ENCODE data around the gene SLC38A3.

SLC38A3 gene

DNA sequence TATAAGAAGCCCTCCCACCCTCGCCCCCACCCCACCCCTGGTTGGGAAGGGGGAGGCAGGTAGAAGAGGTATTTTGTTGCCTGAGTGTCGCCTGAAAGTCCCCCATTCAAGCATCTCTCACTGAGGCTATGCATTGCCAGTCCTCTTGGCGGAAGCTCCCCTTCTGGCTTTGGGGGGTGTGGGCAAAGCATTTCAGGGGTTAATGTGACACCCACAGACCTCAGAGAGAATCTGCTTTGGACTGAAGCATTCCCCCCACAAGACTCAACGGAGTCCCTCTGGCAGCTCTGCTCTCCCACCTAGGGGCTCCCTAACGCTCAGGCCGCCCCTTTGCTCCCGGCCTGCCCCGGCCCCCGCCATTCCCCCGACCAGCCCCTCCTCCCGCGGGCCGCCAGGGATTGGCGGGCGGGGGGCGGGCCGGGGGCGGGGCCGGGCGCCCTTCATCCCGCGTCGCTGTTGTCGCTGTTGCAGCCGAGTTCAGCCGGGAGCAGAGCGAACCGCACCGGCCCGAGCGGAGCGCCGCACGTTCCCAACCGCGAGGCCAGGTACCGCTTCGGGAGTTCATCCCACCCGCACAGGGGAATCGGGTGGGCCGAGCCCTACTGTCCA, at the start of gene SLC38A3:
SLC38A3 (plus strand) TSS at position 468 of the 609 bp plus-strand sequence. CDS start 8,929 bp downstream, outside the sequence.
- DNase-seq, result no peak

GRCh38 chr3:50155491-50155878, 49.6 kb upstream of the SLC38A3 start:
- no peak for DNase-seq

DNA sequence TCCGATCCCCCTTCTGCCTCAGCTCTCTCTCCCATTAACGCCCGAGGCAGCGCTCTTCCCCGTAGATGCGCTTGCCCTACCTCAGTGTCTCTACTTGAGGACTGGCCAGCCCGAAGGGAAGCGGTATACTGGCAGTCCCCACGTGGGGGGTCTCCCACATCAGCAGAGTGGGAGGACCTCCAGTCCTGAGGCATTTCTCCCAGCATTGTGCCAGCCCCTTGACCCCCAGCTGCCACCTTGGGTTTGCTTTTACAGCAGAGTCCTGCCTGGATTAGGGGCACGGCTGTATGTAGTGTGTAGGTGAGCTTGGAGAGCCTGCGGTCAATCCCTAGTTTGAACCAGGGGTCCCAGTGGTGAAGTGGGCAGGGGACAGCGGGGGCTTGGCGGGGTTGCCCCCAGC, 49.2 kb upstream of the SLC38A3 start:
- DNase-seq, result no peak

- DNase-seq, result no peak
Observed at GRCh38 chr3:50156549-50157493, 48.2 kb upstream of the SLC38A3 start.

- DNase-seq, result no peak
Observed at GRCh38 chr3:50157827-50158529, 47.1 kb upstream of the SLC38A3 start.

- no peak for DNase-seq
Observed at GRCh38 chr3:50158530-50159146, 46.4 kb upstream of the SLC38A3 start.

- DNase-seq, result no peak
Observed at GRCh38 chr3:50160561-50160983, 44.5 kb upstream of the SLC38A3 start.

DNA sequence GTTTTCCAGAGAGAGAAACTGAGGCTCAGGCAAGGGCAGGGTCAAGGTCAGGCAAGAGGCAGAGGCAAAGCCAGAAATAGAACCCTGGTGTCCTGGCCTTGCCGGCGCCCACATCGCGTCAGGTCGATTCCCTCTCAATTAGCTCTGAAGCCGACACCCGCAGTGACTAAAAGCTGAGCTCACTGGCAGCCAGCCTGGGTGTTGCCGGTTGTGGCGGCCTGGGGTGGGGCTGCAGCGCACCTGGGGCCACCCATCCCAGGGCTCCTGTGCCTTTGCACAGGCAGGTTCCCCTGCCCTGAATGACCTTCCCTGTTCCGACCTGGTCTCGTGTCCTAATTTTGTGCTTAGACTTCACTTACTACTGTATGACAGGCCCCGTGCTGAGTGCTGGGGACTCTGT, 43.8 kb upstream of the SLC38A3 start:
- DNase-seq, result no peak

GRCh38 chr3:50162034-50162883, 42.8 kb upstream of the SLC38A3 start:
- DNase-seq, result no peak

DNA sequence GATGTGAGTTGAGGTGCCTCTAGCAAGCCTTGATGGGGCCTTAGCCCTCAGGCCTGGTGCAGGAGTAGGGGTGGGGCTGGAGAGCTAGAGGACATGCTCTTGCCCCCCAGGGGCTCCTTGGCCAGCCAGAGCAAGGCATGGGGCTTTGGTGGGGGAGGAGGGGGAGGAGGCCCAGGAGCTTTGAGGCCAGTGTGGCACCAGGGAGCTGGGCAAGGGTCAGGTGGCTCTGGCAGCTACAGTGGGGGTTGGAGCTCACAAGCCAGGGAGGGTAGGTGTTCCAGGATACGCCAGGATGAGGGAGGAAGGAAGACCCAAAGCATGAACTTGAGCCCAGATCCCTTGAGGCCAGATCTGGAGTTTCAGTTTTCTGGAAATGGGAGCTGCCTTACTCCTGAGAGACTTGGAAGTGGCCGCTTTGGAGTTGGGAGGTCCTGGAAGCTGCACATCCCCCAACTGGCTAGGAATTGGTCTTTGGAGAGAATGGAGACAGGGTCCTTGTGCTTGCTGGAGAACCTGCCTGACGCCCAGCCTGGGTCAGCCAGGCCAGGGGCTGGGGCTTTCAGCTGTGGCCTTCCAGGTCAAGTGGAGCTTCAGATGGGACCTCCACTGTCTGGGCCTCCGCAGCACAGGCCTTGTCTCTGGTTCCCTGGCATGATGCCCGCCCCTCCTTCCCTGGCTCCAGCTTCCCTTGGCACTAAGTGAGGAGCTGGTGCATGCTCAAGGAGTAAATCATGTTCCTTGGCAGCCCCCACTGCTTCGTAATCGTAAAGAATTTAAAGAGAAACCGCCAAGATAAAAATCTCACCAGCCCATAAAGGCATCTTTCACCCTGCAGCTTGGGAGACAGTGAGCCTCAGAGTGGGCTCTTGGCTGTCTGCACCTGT, 41.3 kb upstream of the SLC38A3 start:
- no peak for DNase-seq

DNA sequence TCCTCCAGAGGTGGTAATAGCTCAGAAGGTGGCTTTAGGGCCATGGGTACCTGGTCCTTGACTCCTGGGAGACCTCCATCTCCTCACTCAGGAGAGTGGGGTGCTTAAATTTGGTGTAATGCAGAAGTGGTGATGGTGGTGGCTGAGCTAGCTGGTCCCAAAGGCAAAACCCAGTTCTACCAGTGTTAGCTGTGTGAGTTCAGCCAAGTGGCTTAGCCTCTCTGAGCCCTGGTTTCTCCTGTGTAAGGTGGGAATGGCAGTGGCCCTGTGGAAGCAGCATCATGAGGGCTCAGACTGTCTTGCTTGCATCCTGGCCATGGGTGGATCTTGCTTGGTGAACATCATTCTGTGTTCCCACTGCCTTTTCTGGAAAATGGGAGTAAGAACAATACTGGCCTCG, 40.6 kb upstream of the SLC38A3 start:
- no peak for DNase-seq

DNA sequence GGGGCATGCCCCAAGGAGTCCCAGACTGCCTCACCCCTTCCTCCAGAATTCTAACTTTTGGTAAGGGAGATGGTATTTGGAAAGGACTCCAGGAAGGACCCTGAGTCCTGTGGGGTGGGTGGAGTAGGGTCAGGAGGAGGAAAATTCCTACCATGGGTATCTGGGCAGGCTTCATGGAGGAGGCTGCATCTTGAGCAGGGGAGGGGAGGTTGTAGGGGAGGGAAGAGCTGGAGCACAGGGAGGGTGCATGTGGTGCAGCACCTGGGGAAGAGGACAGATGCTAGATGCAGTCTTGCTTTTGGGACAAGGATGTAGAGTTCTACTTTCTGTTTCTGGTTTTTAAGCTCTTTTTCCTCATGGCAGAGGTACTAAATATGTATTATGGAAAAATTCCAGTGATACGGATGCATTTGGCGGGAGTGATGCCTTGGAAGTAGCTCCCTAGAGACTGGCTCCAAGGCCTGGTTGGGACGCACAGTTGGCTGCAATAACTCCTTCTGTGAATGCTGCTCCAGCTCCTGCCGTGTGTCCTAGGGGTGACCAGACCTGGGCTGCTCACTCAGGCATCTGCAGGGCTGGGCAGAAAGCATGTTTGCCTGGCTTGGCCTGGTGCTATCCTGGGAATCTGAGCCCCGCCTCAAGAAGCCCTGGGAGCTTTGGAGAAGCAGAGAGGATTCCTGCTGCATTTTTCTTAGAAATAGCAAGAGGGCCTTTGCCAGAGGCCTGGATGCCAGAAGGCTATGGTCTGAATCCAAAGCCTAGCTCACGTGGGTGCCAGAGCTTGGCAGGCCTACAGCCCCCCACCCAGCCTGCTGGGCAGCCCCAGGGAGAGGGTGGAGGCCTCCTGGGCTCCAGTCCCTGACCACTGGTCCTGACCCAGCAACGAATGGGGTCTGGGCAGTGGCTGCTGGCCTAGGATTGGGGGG, 39.8 kb upstream of the SLC38A3 start:
- DNase-seq, result no peak

DNA sequence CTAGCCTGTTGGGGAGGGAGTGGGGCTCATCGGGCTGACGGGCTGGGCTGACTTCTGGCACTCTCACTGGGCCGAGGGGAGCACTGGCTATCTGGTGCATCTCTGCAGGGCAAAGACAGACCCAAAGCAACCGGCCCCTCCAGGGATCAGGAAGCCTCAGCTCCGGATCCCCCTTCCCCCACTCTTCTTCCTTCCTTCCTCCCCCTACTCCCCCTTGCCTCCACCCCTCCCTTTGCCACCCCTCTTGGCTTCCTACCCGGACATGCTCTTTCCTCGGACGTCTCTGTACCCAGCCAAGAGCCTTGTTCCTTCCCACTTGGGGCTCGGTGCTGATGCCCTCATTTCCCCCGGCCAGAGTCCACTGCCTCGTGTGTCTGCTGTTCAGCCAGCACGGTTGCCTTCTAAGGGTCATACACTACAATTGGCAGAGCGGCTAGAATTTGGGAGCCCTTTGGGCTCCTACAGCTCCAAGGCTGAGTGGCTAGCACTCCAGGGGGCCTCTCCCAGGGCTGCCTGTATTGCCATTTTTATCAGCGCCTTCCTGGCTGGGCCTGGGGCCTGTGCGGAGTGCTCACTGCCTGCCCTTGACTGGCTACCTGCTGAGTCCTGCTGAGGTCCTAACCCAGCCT, 39.0 kb upstream of the SLC38A3 start:
- DNase-seq, result peak; percentile 40

DNA sequence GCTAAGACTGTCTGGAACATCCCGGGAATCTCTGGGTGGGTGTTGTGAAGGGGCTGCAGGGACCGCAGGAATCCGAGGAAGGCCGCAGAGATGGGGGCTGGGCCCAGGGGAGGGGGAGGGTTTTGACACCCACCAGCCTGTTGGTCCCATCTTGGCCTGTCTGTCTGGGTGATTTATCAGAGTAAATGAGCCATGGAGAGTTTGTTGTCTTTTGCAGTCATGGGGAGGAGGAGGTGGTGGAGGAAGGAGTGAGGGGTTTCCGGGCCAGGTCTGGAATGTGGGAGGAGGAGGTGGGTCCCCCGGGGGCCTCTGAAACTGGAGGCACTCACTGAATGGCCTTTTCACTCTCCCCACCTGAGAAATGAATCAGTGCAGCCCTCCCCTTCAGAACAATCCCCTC, 38.5 kb upstream of the SLC38A3 start:
- DNase-seq, result no peak

DNA sequence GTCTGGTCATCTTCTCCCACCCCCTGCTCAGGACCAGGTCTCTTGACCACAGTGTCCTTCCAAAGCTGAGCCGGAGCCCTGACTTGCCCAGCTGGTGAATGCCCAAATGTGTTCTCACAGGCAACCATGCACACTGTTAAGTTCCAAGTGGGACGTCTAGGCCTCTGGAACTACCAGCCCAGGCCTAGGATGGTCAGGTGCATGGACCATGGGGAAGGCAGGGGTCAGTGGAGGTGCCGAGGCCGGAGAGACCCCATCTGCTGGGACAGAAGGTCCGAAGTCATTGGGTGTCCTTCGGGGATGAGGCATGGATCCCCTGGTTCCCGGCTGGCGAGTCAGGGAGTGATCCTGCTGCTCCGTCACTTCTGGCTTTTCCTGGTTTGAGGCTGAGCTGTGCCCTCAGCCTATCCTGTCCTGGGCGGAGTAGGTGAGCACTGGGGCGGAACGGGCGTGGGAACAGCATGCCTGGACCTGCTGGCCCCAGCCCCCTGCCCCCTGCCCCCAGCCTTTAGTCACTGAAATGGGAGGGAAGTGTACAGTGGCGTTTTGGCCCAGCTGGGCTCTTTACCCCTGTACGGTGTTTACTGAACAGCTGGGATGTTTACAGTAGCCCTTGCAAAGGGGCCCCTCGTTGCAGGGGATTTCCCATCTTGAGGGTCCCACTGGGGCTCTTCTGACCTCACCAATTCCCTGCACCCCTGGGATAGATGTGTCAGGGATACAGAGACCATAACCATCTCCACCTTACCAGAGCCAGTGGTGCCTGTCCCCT, 37.8 kb upstream of the SLC38A3 start:
- no peak for DNase-seq

- no peak for DNase-seq
Observed at GRCh38 chr3:50167841-50168209, 37.2 kb upstream of the SLC38A3 start.

GRCh38 chr3:50168388-50168787, 36.7 kb upstream of the SLC38A3 start:
- no peak for DNase-seq

GRCh38 chr3:50168791-50169190, 36.3 kb upstream of the SLC38A3 start:
- DNase-seq, result no peak

Measured in GDM1 (cell line).